Neural progenitor cell (in vitro differentiated cells): Measurements from ENCODE around the gene TPBG. TPM values are rescaled to one million over a fixed set of nuclear protein-coding genes. Genes with fewer than 3 reads are reported as not detected.
"Not testable (repeated sequence)": the region's sequence is repeated elsewhere in the genome, so short reads cannot be mapped to it uniquely, and the experiment has no call there.

Source experiments
- DNase-seq: peaks from one replicate; pipeline ENCODE4 v3.0.0-alpha.2; 2016; ENCODE audit warnings: low spot score
- H2AFZ ChIP-seq: fragments of 200-600 bp; sonication (generic); replicated peaks from 2 replicates; pipeline ENCODE4 v1.6.1; 2016; ENCODE audit warnings: antibody characterized with exemption
- H3F3A ChIP-seq: fragments of 200-600 bp; sonication (generic); 2 replicates; pipeline ENCODE4 v1.6.1; 2016; ENCODE audit warnings: antibody characterized with exemption, low read depth
- H3K27ac ChIP-seq: fragments of 200-600 bp; sonication (generic); 2 replicates; pipeline ENCODE4 v1.5.1; 2016; ENCODE audit warnings: mild to moderate bottlenecking
- H3K27me3 ChIP-seq: fragments of 200-600 bp; sonication (generic); 2 replicates; pipeline ENCODE4 v1.6.1; 2016; ENCODE audit warnings: mild to moderate bottlenecking, moderate library complexity
- H3K36me3 ChIP-seq: fragments of 200-600 bp; sonication (generic); 2 replicates; pipeline ENCODE4 v1.5.1; 2016
- H3K4me1 ChIP-seq: fragments of 200-600 bp; sonication (generic); 2 replicates; pipeline ENCODE4 v1.6.1; 2016; ENCODE audit warnings: mixed run types
- H3K4me2 ChIP-seq: fragments of 200-600 bp; sonication (generic); 2 replicates; pipeline ENCODE4 v1.6.1; 2016
- H3K4me3 ChIP-seq: fragments of 200-600 bp; sonication (generic); 2 replicates; pipeline ENCODE4 v1.5.1; 2016
- H3K79me2 ChIP-seq: fragments of 200-600 bp; sonication (generic); 2 replicates; pipeline ENCODE4 v1.6.1; 2016; ENCODE audit warnings: low read depth
- H3K9ac ChIP-seq: fragments of 200-600 bp; sonication (generic); 2 replicates; pipeline ENCODE4 v1.6.1; 2016
- H3K9me3 ChIP-seq: fragments of 200-600 bp; sonication (generic); 2 replicates; pipeline ENCODE4 v1.5.1; 2016; ENCODE audit warnings: low read depth
- H4K20me1 ChIP-seq: fragments of 200-600 bp; sonication (generic); 2 replicates; pipeline ENCODE4 v1.6.1; 2016; ENCODE audit warnings: low read depth
- H3K27ac Mint-ChIP-seq: 3 replicates; pipeline ENCODE4 v1.8.0; 2021; ENCODE audit warnings: mixed read lengths
- H3K27me3 Mint-ChIP-seq: 2 replicates; pipeline ENCODE4 v1.8.0; 2022; ENCODE audit warnings: low read depth, mild to moderate bottlenecking, inconsistent platforms, moderate library complexity, mixed read lengths; ENCODE audit not compliant: insufficient read depth
- H3K36me3 Mint-ChIP-seq: 3 replicates; pipeline ENCODE4 v1.8.0; 2021; ENCODE audit warnings: mixed read lengths
- H3K4me1 Mint-ChIP-seq: 3 replicates; pipeline ENCODE4 v1.8.0; 2021; ENCODE audit warnings: mixed read lengths
- H3K4me3 Mint-ChIP-seq: 3 replicates; pipeline ENCODE4 v1.8.0; 2021; ENCODE audit warnings: mild to moderate bottlenecking, moderate library complexity, mixed read lengths
- H3K9me3 Mint-ChIP-seq: 3 replicates; pipeline ENCODE4 v1.8.0; 2020; ENCODE audit warnings: mixed read lengths
- CTCF ChIP-seq: fragments of 200-600 bp; sonication (generic); IDR thresholded peaks from 2 replicates; pipeline ENCODE4 v1.5.1; 2017; ENCODE audit warnings: antibody characterized with exemption, mild to moderate bottlenecking
- EZH2 ChIP-seq: fragments of 200-600 bp; sonication (generic); IDR thresholded peaks from 2 replicates; pipeline ENCODE4 v1.6.1; 2017; ENCODE audit warnings: antibody characterized with exemption, mild to moderate bottlenecking, moderate library complexity
- EZH2phosphoT487 ChIP-seq: fragments of 200-600 bp; sonication (generic); IDR thresholded peaks from 2 replicates; pipeline ENCODE4 v1.6.1; 2017; ENCODE audit warnings: antibody characterized with exemption
- total RNA-seq: library from RNA; depleted of rRNA; stranded (reverse); fragments of >200 nt; gene quantifications from 2 replicates; pipeline ENCODE4 v1.2.3, GENCODE V29; 2015; ENCODE audit warnings: low replicate concordance

TPBG gene
- total RNA-seq, 1 donor from 2014 or later, result 362 TPM

- no peak overlapping the region for H2AFZ ChIP-seq
- TF ChIP-seq EZH2 (no peak), EZH2phosphoT487 (no peak), CTCF (no peak)
- H3K27ac Mint-ChIP-seq, result no peak overlapping the region
Measured at GRCh38 chr6:82385546-82385945, 21.9 kb downstream of the TPBG start.

GRCh38 chr6:82385961-82386360 is 22.3 kb downstream of the TPBG start:
- Mint-ChIP-seq H3K27ac (no peak overlapping the region), H3K36me3 (peaks cover 10% of the 10 kb centered on the region), H3K4me1 (peaks cover 32% of the 10 kb centered on the region), H3K4me3 (no peak overlapping the region), H3K9me3 (no peaks in the 10 kb centered on the region), H3K27me3 (no peaks in the 10 kb centered on the region)
- Histone ChIP-seq H3K9me3 (no peaks in the 10 kb centered on the region), H3K27me3 (no peaks in the 10 kb centered on the region), H3K4me1 (peaks cover 45% of the 10 kb centered on the region), H3K4me3 (no peak overlapping the region), H3K36me3 (no peaks in the 10 kb centered on the region), H2AFZ (no peak overlapping the region), H3K9ac (no peak overlapping the region), H3K4me2 (peak overlapping the region; percentile 20), H3F3A (peaks cover 20% of the 10 kb centered on the region), H4K20me1 (no peaks in the 10 kb centered on the region), H3K27ac (peak overlapping the region; percentile 28), H3K79me2 (no peaks in the 10 kb centered on the region)
- DNase-seq, result no peak
- TF ChIP-seq EZH2phosphoT487 (no peak), EZH2 (no peak), CTCF (no peak)

More at GRCh38 chr6:82385546-82385945, 21.9 kb downstream of the TPBG start:
- no peaks in the 10 kb centered on the region for H3K9me3 ChIP-seq
- no peaks in the 10 kb centered on the region for H3K79me2 ChIP-seq
- no peaks in the 10 kb centered on the region for H3K27me3 ChIP-seq
- Mint-ChIP-seq H3K36me3 (peaks cover 13% of the 10 kb centered on the region), H3K4me1 (peaks cover 35% of the 10 kb centered on the region), H3K4me3 (no peak overlapping the region), H3K27me3 (no peaks in the 10 kb centered on the region), H3K9me3 (no peaks in the 10 kb centered on the region)
- H3K36me3 ChIP-seq, result no peaks in the 10 kb centered on the region
- peaks cover 49% of the 10 kb centered on the region for H3K4me1 ChIP-seq
- no peaks in the 10 kb centered on the region for H4K20me1 ChIP-seq
- no peak for DNase-seq
- H3F3A ChIP-seq, result peaks cover 24% of the 10 kb centered on the region
- H3K27ac ChIP-seq, result peak overlapping the region; percentile 28
- H3K9ac ChIP-seq, result no peak overlapping the region
- H3K4me3 ChIP-seq, result no peak overlapping the region
- H3K4me2 ChIP-seq, result peak overlapping the region; percentile 20

- not testable (repeated sequence) for H2AFZ ChIP-seq, H3K79me2 ChIP-seq, H3K27ac Mint-ChIP-seq, H3K4me2 ChIP-seq, H3K4me3 ChIP-seq, H3K9me3 Mint-ChIP-seq, H3F3A ChIP-seq, DNase-seq, H3K27me3 ChIP-seq, H3K9ac ChIP-seq, H3K27me3 Mint-ChIP-seq, H4K20me1 ChIP-seq, H3K4me1 ChIP-seq, H3K4me1 Mint-ChIP-seq, H3K36me3 ChIP-seq, H3K27ac ChIP-seq, H3K4me3 Mint-ChIP-seq, H3K9me3 ChIP-seq
- H3K36me3 Mint-ChIP-seq, result peaks cover 22% of the 10 kb centered on the region
Measured at GRCh38 chr6:82394770-82395169, 31.2 kb downstream of the TPBG start.

GRCh38 chr6:82396964-82397751 is 33.5 kb downstream of the TPBG start:
- Mint-ChIP-seq H3K9me3 (peaks cover 2% of the 10 kb centered on the region), H3K27me3 (no peaks in the 10 kb centered on the region), H3K27ac (no peak overlapping the region), H3K4me3 (no peak overlapping the region), H3K36me3 (peaks cover 25% of the 10 kb centered on the region), H3K4me1 (no peaks in the 10 kb centered on the region)
- DNase-seq, result no peak
- no peak overlapping the region for H3K27ac ChIP-seq
- H3K4me1 ChIP-seq, result no peaks in the 10 kb centered on the region
- H3K36me3 ChIP-seq, result no peaks in the 10 kb centered on the region
- no peaks in the 10 kb centered on the region for H4K20me1 ChIP-seq
- H3K27me3 ChIP-seq, result no peaks in the 10 kb centered on the region
- H3F3A ChIP-seq, result no peaks in the 10 kb centered on the region
- H3K4me3 ChIP-seq, result no peak overlapping the region
- no peaks in the 10 kb centered on the region for H3K79me2 ChIP-seq
- H3K9ac ChIP-seq, result no peak overlapping the region
- no peak overlapping the region for H3K4me2 ChIP-seq
- no peaks in the 10 kb centered on the region for H3K9me3 ChIP-seq
- no peak for TF ChIP-seq EZH2phosphoT487
- no peak for TF ChIP-seq CTCF
- no peak for TF ChIP-seq EZH2
- H2AFZ ChIP-seq, result no peak overlapping the region
